GM03348 (cell line): ENCODE measurements around the gene SF3B3.

Experiments used
- DNase-seq: peaks from one replicate; pipeline ENCODE4 v3.0.0; 2012; ENCODE audit warnings: low spot score

The SF3B3 gene

DNA sequence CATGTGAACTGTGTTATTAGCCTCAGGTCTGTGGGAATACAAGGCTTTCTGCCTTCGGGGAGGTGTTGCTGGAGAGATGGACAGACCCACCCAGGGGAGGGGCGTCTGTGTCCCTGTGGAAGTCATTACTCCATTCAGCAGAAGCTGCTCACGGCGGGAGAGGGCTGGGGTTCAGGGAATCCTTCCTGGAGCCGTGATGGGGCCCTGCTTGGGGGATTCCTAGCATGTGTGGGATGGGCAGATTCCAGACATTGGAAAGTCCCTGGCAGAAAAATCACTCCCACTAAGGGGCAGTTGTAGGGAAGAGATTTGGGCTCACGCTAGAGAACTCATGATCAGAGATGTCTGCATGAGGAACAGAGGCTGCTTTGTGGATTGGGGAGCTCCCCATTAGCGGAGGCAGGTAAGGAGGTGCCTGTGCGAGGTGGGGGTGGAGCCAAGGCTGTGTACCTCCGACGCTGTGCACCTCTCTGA lies 66.4 kb downstream of the SF3B3 start:
- DNase-seq = peak; percentile 66

DNA sequence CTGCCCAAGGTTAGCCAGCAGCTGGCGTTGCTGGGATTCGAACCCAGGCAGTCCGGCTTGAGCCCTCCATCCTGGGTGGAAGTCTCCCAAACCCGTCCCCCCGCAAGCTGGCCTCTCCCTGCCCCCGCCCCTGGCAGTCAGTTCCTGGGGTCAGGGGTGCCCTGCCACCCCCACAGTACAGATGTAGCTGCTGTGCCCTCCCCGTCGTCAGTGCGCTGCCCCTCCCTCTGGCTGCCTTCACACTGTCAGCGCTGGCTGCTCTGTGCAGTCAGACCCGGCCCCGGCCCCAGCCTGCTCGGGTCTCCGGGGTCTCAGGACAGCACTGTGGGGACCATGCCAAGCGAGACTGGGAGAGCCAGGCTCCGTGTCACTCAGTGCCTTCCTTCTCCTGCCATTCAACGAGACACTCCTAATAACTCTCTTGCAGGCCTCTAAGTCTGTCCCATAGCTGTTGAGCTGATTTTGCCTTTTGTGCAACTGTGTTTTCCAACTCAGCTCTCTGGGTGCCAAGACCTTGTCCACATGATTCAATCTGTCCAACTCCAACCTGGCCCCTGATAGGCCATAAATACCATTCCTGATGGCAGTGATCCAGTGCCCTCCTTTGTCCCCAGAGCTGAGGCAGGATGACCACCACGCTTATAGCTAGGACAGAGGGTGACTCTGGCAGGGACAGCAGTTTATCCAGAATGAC lies 67.3 kb downstream of the SF3B3 start:
- no peak for DNase-seq

DNA sequence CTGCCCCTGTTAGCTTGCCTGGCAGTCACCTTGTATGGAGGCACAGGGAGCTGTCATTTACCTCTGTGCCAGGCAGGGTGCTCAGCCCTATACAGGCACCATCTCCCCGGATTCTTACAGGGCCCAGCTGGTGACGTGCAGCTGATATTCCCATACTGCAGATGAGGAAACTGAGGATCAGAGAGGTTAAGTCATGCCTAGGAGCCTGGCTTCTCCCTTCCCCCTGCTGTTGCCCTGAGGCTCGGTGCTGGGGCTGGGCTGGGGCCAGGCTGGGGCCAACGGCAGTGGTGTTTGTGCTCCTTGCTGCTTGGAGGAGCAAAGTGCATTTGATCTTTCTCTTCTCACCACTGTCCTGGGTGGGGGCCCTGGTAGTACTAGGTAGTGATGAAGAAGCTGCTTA lies 68.0 kb downstream of the SF3B3 start:
- DNase-seq = no peak

- no peak for DNase-seq
Observed at GRCh38 chr16:70592106-70592571, 68.5 kb downstream of the SF3B3 start.

DNA sequence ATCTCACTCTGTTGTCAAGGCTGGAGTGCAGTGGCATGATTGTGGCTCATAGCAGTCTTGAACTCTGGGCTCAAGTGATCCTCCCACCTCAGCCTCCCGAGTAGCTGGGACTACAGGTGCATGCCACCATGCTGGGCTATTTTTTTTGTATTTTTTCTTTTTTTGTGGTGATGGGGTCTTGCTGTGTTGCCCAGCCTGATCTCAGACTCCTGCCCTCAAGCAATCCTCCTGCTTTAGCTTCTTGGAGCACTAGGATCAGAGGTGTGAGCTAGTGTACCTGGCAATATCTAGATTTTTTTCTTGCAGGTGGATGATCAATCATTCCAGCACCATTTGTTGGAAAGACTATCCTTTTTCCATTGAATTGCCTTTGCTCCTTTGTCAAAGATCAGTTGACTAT lies 69.9 kb downstream of the SF3B3 start:
- DNase-seq = no peak

DNA sequence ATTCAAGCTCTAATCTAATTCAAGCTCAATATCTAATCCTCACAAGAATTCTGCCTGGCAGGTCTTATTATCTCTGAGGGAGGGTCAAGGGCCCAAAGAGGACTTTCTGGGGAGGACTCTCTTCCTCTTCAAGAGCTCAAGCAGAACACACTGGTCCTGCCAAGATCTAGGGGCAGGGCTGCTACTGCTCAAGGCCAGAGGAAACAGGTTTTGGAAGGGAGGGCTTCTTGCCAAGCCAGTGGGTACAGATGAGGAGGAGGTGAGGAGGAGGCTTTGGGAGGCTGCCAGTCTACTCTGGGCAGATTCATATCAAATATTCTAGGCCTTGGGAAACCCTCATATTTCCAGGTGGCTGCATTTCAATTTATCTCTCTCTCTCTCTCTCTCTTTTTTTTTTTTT lies 71.0 kb downstream of the SF3B3 start:
- no peak for DNase-seq

GRCh38 chr16:70597135-70597835 lies 73.7 kb downstream of the SF3B3 start:
- DNase-seq = no peak

DNA sequence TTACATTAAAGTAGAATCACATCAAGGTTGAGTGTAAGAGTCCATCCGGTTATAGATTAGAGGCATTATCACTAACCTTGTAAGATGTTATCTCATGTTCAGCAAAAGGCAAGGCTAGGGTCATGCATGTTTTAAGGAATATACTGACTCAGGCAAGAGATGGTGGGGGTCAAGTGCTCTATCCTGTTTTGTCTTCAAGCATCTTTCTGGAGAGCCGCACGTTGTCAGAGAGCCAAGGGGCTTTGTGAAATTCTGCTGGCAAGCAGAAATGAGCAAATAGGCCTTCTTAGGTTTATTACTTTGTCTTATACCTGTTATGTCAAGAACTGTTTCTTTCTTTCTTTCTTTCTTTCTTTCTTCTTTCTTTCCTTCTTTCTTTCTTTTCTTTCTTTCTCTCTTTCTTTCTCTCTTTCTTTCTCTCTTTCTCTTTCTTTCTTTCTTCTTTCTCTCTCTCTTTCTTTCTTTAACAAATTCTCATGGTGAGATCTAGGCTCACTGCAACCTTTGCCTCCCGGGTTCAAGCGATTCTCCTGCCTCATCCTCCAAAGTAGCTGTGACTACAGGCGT lies 75.4 kb downstream of the SF3B3 start:
- DNase-seq = no peak

DNA sequence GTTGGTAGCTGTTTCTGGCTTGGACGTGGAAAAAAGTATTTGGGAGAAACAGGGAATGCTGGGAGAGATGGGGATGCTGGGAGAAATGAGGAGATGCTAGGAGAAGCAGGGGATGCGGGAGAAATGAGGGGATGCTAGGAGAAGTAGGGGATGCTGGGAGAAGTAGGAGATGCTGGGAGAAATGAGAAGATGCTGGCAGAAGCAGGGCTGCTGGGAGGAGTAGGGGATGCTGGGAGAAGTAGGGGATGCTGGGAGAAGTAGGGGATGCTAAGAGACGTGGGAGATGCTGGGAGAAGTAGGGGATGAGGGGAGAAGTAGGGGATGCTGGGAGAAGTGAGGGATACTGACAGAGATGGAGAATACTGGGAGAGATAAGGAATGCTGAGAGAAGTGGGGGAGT lies 77.1 kb downstream of the SF3B3 start:
- DNase-seq = no peak

DNA sequence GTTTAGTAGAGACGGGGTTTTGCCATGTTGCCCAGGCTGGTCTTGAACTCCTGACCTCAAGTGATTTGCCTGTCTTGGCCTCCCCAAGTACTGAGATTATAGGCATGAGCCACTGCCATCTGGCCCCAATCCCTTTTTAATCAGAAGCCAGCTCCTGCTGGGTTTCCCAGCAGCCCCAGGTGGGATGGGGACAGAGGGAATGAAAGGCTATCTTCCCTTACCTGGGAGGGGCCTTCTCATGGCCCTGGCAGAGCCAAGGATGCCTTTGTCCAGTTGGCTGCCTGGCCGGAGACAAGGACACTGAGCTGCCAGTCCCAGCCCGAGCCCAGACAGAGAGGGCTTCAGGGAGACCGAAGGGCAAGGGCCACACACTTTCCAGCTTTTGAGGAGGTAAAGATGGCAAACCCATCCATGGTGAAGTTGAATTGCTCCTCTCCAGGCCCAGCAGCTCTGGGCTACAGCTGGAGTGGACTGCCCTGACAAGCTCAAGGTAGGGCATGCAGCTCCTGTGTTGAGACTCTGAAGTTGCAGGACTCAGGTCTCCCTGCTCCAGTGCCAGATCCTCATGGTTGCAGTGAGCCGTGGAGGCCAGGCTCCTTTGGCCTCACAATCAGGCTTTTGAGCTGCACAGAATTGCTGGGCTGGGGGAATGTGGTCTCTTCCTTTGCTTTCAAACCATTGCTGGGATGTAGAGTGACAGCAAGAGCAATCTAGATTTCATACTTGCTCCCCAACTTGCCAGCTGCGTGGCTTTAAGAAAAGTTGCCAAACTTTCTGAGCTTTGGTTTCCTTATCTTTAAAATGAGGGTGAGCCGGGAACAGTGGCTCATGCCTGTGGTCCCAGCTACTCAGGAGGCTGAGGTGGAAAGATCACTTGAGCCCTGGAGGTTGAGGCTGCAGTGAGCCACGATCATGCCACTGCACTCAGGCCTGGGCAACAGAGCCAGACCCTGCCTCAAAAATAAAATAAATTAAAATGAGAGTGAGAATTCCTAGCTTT lies 78.3 kb downstream of the SF3B3 start:
- no peak for DNase-seq

DNA sequence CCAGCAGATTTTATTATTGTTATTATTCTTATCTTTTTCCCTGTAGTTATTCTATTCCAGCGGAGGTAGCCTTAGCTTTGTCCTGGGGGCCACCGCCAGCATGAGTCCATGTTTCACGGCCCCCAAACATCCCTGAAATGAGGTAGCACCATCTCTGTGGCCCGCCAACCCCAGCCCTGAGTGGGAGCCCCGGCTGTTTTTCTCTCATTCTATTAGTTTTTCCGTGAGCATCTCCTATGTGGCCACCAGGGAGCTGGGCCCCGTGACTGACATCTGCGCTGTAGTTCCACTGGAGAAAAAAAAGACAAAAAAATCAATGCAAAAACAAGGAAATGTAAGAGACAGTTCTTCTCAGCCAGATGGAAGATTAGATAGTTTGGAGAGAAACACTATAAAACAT lies 79.2 kb downstream of the SF3B3 start:
- no peak for DNase-seq

DNA sequence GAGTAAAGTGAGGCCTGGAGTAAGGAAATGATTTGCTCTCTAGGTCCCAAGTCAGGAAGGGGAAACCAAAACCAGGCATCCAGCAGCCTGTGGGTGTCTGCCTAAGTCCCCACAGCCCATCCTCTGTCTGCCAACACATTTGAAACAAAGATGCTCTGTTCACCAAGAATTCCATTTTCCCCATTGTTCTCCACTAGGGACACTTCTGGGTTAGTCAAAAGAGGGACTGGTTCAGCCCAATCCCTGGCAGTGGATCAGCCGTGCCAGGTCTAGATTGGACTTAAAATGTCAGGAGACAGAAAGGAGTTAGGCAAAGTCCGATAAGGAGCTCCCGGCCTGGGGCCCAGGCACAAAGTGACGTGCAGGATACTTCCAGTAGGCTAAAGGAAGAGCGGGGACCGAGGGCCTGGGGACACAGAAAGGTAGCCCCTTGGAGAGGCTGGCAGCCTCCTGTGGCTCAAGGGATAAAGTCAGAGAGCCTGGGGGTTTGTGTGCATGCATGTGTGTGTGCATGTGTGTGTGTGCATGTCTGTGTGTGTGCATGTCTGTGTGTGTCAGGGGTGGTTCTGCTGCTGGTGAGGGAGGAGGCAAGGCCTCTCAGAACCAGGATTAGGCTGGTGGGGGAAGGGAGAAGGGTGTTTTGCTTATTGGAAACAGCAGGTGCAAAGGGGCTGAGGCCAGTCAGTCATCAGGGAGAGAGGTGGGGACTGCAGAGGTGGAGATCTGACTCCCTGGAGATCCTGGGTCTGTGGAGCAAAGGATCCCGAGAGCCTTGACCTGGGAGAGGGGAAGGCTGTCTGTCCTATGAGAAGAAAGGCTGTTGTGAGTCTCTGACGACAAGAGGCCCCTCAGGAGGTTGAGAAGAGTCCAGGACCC lies 81.0 kb downstream of the SF3B3 start:
- no peak for DNase-seq

- DNase-seq = no peak
Observed at GRCh38 chr16:70605283-70605657, 81.7 kb downstream of the SF3B3 start.

GRCh38 chr16:70608521-70608920 lies 84.9 kb downstream of the SF3B3 start:
- DNase-seq = no peak

- DNase-seq = no peak
Observed at GRCh38 chr16:70610273-70611223, 86.9 kb downstream of the SF3B3 start.

- no peak for DNase-seq
Observed at GRCh38 chr16:70611224-70611598, 87.6 kb downstream of the SF3B3 start.

GRCh38 chr16:70611785-70612303 lies 88.2 kb downstream of the SF3B3 start:
- no peak for DNase-seq

DNA sequence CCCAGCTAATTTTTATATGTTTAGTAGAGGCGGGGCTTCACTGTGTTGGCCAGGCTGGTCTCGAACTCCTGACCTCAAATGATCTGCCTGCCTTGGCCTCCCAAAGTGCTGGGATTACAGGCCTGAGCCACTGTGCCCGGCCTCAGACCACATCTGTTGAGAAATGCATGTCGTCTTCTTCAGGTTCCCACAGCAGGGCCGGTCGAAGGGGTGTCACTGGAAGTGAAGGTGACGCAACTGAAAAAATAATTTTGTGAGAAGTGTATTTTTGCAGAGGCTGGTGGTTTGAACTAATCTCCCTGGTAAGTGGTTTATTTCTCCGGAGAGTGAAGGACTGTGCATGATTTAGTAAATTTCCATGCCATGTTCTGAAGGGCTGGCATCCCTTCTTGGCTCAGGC lies 89.3 kb downstream of the SF3B3 start:
- DNase-seq = no peak

- no peak for DNase-seq
Observed at GRCh38 chr16:70614208-70614951, 90.8 kb downstream of the SF3B3 start.
